ENCODE measurements around the gene WDR89. TPM values are rescaled to one million over a fixed set of nuclear protein-coding genes. Genes with fewer than 3 reads are reported as not detected.

The WDR89 gene
- polyA plus RNA-seq, 2 of the 4 experiments (the other 2 are of a cell fraction) = 15.1 to 20.9 TPM

DNA sequence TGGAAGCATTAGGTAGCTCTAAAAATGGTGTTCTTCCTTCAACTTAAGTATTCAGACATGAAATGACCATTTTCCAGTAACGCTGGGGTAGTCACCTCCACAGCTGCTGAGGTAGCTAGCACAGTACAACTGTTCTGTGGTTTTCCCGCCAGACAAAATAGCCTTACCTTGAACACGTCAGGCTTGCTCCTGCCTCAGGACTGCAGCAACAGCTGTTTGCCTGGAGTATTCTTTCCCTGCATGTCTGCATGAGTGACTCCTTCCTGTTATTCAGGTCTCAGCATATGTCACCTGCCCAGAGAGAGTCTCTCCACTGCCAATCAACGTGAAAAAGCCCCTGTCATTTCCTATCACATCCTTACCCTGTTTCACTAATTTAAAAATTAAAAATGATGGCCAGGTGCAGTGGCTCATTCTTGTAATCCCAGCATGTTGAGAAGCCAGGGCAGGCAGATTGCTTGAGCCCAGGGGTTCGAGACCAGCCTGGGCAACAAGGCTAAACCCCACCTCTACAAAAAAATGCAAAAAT lies 37.9 kb downstream of the WDR89 start:
- no peak for DNase-seq (ENCODE audit: low read depth in 1 of 2, low spot score in 1 of 2)
- Histone ChIP-seq H3K4me1 (no peaks in the 10 kb centered on the region), H3K4me2 (no peak overlapping the region), H3K27ac (no peak overlapping the region), H3K4me3 (no peak overlapping the region), H3K9me3 (no peaks in the 10 kb centered on the region)
- WGBS (ENCODE audit: missing lambda C conversion rate) = 91% methylated on average over 5 of the region's 5 CpGs
- POLR2A ChIA-PET = no interaction called here
- no peak for FAIRE-seq
- CTCF ChIA-PET = interaction anchor here (1.2 kb wide), 1 partner anchor 10 kb away, joined by 4 read pairs; no protein-coding TSS in a partner anchor
- ATAC-seq = no peak
- TF ChIP-seq TFCP2L1 (CRISPR knock-in tag; IDR thresholded peaks at IDR 0.05) (no peak), EHMT2 (IDR thresholded peaks at IDR 0.05; ENCODE audit: low read depth) (no peak), RCOR1 (IDR thresholded peaks at IDR 0.05; ENCODE audit: low read depth, low read length) (no peak), POLR2A (IDR thresholded peaks at IDR 0.05; ENCODE audit: low read length) (no peak), POLR2AphosphoS2 (conservative IDR thresholded peaks at IDR 0.05; ENCODE audit: low read length) (no peak), CHD2 (IDR thresholded peaks at IDR 0.05; ENCODE audit: low read length, partially characterized antibody) (no peak), REST (IDR thresholded peaks at IDR 0.05) (no peak), NPAS2 (CRISPR knock-in tag; IDR thresholded peaks at IDR 0.05; ENCODE audit: borderline replicate concordance) (no peak), PHF8 (IDR thresholded peaks at IDR 0.05; ENCODE audit: borderline replicate concordance, low read depth) (no peak)
- TF ChIP-seq, protein P1, sequence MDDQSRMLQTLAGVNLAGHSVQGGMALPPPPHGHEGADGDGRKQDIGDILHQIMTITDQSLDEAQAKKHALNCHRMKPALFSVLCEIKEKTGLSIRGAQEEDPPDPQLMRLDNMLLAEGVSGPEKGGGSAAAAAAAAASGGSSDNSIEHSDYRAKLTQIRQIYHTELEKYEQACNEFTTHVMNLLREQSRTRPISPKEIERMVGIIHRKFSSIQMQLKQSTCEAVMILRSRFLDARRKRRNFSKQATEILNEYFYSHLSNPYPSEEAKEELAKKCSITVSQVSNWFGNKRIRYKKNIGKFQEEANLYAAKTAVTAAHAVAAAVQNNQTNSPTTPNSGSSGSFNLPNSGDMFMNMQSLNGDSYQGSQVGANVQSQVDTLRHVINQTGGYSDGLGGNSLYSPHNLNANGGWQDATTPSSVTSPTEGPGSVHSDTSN (IDR thresholded peaks at IDR 0.05) = no peak

- WGBS (ENCODE audit: missing lambda C conversion rate) = 89% methylated on average over 4 of the region's 4 CpGs
- no peaks in the 10 kb centered on the region for H3K4me1 ChIP-seq
- ChIA-PET POLR2A (no interaction called here), CTCF (no interaction called here)
- FAIRE-seq (no peak), DNase-seq (ENCODE audit: low read depth in 1 of 2, low spot score in 1 of 2) (no peak), ATAC-seq (no peak)
- TF ChIP-seq HDAC2 (IDR thresholded peaks at IDR 0.05) (no peak), PHF8 (IDR thresholded peaks at IDR 0.05; ENCODE audit: borderline replicate concordance, low read depth) (no peak), RFX5 (IDR thresholded peaks at IDR 0.05) (no peak), CEBPB (IDR thresholded peaks at IDR 0.05) (no peak), FOSB (CRISPR knock-in tag; IDR thresholded peaks at IDR 0.05) (no peak), KDM5A (IDR thresholded peaks at IDR 0.05) (no peak), ZSCAN20 (CRISPR knock-in tag; IDR thresholded peaks at IDR 0.05) (no peak), HOXA7 (CRISPR knock-in tag; IDR thresholded peaks at IDR 0.05) (no peak), MYC (IDR thresholded peaks at IDR 0.05; ENCODE audit: borderline replicate concordance, low read length) (no peak), CHD2 (IDR thresholded peaks at IDR 0.05; ENCODE audit: low read length, partially characterized antibody) (no peak), POLR2A (IDR thresholded peaks at IDR 0.05; ENCODE audit: low read length) (no peak), NPAS2 (CRISPR knock-in tag; IDR thresholded peaks at IDR 0.05; ENCODE audit: borderline replicate concordance) (no peak), EHF (CRISPR knock-in tag; IDR thresholded peaks at IDR 0.05) (no peak), ZNF302 (CRISPR knock-in tag; IDR thresholded peaks at IDR 0.05) (no peak)
- TF ChIP-seq, protein P2, sequence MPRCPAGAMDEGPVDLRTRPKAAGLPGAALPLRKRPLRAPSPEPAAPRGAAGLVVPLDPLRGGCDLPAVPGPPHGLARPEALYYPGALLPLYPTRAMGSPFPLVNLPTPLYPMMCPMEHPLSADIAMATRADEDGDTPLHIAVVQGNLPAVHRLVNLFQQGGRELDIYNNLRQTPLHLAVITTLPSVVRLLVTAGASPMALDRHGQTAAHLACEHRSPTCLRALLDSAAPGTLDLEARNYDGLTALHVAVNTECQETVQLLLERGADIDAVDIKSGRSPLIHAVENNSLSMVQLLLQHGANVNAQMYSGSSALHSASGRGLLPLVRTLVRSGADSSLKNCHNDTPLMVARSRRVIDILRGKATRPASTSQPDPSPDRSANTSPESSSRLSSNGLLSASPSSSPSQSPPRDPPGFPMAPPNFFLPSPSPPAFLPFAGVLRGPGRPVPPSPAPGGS (IDR thresholded peaks at IDR 0.05) = no peak
- no peak overlapping the region for H3K4me3 ChIP-seq
- no peak overlapping the region for H3K4me2 ChIP-seq
- no peak overlapping the region for H3K27ac ChIP-seq
- H3K9me3 ChIP-seq = peaks cover 15% of the 10 kb centered on the region
Measured at GRCh38 chr14:63598807-63599206, 42.9 kb downstream of the WDR89 start.
